ENCODE data around the gene SMG6. TPM values are rescaled to one million over a fixed set of nuclear protein-coding genes. Genes with fewer than 3 reads are reported as not detected.

Gene SMG6
- total and polyA plus RNA-seq, 2 of the 13 experiments (the other 11 are each of a cell fraction or from before 2014, with no cell fraction given): 4.6 to 14.6 TPM

- TF ChIP-seq, protein P1, sequence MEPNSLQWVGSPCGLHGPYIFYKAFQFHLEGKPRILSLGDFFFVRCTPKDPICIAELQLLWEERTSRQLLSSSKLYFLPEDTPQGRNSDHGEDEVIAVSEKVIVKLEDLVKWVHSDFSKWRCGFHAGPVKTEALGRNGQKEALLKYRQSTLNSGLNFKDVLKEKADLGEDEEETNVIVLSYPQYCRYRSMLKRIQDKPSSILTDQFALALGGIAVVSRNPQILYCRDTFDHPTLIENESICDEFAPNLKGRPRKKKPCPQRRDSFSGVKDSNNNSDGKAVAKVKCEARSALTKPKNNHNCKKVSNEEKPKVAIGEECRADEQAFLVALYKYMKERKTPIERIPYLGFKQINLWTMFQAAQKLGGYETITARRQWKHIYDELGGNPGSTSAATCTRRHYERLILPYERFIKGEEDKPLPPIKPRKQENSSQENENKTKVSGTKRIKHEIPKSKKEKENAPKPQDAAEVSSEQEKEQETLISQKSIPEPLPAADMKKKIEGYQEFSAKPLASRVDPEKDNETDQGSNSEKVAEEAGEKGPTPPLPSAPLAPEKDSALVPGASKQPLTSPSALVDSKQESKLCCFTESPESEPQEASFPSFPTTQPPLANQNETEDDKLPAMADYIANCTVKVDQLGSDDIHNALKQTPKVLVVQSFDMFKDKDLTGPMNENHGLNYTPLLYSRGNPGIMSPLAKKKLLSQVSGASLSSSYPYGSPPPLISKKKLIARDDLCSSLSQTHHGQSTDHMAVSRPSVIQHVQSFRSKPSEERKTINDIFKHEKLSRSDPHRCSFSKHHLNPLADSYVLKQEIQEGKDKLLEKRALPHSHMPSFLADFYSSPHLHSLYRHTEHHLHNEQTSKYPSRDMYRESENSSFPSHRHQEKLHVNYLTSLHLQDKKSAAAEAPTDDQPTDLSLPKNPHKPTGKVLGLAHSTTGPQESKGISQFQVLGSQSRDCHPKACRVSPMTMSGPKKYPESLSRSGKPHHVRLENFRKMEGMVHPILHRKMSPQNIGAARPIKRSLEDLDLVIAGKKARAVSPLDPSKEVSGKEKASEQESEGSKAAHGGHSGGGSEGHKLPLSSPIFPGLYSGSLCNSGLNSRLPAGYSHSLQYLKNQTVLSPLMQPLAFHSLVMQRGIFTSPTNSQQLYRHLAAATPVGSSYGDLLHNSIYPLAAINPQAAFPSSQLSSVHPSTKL (CRISPR knock-in tag; IDR thresholded peaks at IDR 0.05): peak; percentile 25; the same call in 1 of the 2 replicates
- TF ChIP-seq DR1 (CRISPR knock-in tag; IDR thresholded peaks at IDR 0.05) (no peak), ZNF34 (CRISPR knock-in tag; IDR thresholded peaks at IDR 0.05; ENCODE audit: borderline replicate concordance) (0 out of 2 replicates have a peak, but pooled peaks have one; percentile 29), ZNF574 (CRISPR knock-in tag; IDR thresholded peaks at IDR 0.05) (peak; percentile 70), ZSCAN5A (CRISPR knock-in tag; IDR thresholded peaks at IDR 0.05; ENCODE audit: borderline replicate concordance) (0 out of 2 replicates have a peak, but pooled peaks have one; percentile 30), ZNF709 (CRISPR knock-in tag; IDR thresholded peaks at IDR 0.05) (peak; percentile 35; the same call in 1 of the 2 replicates), ZNF597 (CRISPR knock-in tag; IDR thresholded peaks at IDR 0.05) (no peak), IRX3 (CRISPR knock-in tag; IDR thresholded peaks at IDR 0.05; ENCODE audit: borderline replicate concordance, low read depth) (no peak), FLYWCH1 (CRISPR knock-in tag; IDR thresholded peaks at IDR 0.05) (no peak)
- TF ChIP-seq, protein P2, sequence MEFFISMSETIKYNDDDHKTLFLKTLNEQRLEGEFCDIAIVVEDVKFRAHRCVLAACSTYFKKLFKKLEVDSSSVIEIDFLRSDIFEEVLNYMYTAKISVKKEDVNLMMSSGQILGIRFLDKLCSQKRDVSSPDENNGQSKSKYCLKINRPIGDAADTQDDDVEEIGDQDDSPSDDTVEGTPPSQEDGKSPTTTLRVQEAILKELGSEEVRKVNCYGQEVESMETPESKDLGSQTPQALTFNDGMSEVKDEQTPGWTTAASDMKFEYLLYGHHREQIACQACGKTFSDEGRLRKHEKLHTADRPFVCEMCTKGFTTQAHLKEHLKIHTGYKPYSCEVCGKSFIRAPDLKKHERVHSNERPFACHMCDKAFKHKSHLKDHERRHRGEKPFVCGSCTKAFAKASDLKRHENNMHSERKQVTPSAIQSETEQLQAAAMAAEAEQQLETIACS (CRISPR knock-in tag; IDR thresholded peaks at IDR 0.05): peak; percentile 26; the same call in 1 of the 2 replicates
- TF ChIP-seq, protein P3, sequence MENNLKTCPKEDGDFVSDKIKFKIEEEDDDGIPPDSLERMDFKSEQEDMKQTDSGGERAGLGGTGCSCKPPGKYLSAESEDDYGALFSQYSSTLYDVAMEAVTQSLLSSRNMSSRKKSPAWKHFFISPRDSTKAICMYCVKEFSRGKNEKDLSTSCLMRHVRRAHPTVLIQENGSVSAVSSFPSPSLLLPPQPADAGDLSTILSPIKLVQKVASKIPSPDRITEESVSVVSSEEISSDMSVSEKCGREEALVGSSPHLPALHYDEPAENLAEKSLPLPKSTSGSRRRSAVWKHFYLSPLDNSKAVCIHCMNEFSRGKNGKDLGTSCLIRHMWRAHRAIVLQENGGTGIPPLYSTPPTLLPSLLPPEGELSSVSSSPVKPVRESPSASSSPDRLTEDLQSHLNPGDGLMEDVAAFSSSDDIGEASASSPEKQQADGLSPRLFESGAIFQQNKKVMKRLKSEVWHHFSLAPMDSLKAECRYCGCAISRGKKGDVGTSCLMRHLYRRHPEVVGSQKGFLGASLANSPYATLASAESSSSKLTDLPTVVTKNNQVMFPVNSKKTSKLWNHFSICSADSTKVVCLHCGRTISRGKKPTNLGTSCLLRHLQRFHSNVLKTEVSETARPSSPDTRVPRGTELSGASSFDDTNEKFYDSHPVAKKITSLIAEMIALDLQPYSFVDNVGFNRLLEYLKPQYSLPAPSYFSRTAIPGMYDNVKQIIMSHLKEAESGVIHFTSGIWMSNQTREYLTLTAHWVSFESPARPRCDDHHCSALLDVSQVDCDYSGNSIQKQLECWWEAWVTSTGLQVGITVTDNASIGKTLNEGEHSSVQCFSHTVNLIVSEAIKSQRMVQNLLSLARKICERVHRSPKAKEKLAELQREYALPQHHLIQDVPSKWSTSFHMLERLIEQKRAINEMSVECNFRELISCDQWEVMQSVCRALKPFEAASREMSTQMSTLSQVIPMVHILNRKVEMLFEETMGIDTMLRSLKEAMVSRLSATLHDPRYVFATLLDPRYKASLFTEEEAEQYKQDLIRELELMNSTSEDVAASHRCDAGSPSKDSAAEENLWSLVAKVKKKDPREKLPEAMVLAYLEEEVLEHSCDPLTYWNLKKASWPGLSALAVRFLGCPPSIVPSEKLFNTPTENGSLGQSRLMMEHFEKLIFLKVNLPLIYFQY (CRISPR knock-in tag; IDR thresholded peaks at IDR 0.05; ENCODE audit: borderline replicate concordance): peak; percentile 66; the same call in 1 of the 2 replicates
Measured at GRCh38 chr17:2054512-2055291, 248.9 kb downstream of the SMG6 start, which contains the start of gene HIC1 (continued).

Data from HepG2 (cell line).